ENCODE measurements around the gene NQO1. TPM values are rescaled to one million over a fixed set of nuclear protein-coding genes. Genes with fewer than 3 reads are reported as not detected.

Gene NQO1
- total RNA-seq, 1 donor from 2014 or later: 36.6 TPM

Other genes starting within 250 kb of the NQO1 start
- 26.5 and 28.3 TPM in 2 replicates for gene NFAT5, start 160.6 kb downstream of the NQO1 start, total RNA-seq
- gene NOB1, start 28.4 kb upstream of the NQO1 start, total RNA-seq: 64.4 and 64.6 TPM in 2 replicates
- gene WWP2, start 35.8 kb upstream of the NQO1 start, total RNA-seq: 70.3 and 73.2 TPM in 2 replicates
- gene CLEC18A, start 224.8 kb upstream of the NQO1 start, total RNA-seq: 0.82 and 0.89 TPM in 2 replicates

Data from T-helper 2 cell treated with Interferon-gamma antibody and Interleukin-4, amounts not matched to agents 100 ng/mL and 5 ng/mL, for 36 hours (primary cell).